Neutrophil (primary cell): ENCODE measurements around the gene HSPA12B.

ENCODE experiments used
- H3K27ac ChIP-seq: fragments of 200-600 bp; sonication (generic); 2 replicates; pipeline ENCODE4 v1.5.1; 2016; ENCODE audit warnings: mild to moderate bottlenecking, moderate library complexity
- H3K27me3 ChIP-seq: fragments of 200-600 bp; sonication (generic); 2 replicates; pipeline ENCODE4 v1.6.0; 2016; ENCODE audit warnings: mild to moderate bottlenecking
- H3K36me3 ChIP-seq: fragments of 200-600 bp; sonication (generic); 2 replicates; pipeline ENCODE4 v1.5.1; 2017
- H3K4me1 ChIP-seq, 2 experiments: fragments of 200-600 bp in 1 of 2; sonication (generic) in 1 of 2; 1 replicate in 1 of 2; 2 replicates in 1 of 2; pipeline versions ENCODE4 v1.5.1 to v1.6.1; 2013 to 2016; ENCODE audit warnings: low read depth in 1 of 2, low read length in 1 of 2, mild to moderate bottlenecking in 1 of 2, moderate library complexity in 1 of 2; ENCODE audit not compliant: control insufficient read depth in 1 of 2, insufficient read depth in 1 of 2
- H3K4me3 ChIP-seq, 2 experiments: fragments of 200-600 bp in 1 of 2; sonication (generic) in 1 of 2; 1 replicate in 1 of 2; 2 replicates in 1 of 2; pipeline ENCODE4 v1.5.1; 2013 to 2016; ENCODE audit warnings: low read depth in 1 of 2, low read length in 1 of 2, mild to moderate bottlenecking in 1 of 2, moderate library complexity in 1 of 2
- H3K9me3 ChIP-seq: fragments of 200-600 bp; sonication (generic); 2 replicates; pipeline ENCODE4 v1.5.1; 2016
- TF ChIP-seq, protein P1 (sequence below): fragments of 200-600 bp; sonication (generic); IDR thresholded peaks from 2 replicates; pipeline ENCODE4 v1.5.1; 2016; ENCODE audit warnings: antibody characterized with exemption

Gene HSPA12B

DNA sequence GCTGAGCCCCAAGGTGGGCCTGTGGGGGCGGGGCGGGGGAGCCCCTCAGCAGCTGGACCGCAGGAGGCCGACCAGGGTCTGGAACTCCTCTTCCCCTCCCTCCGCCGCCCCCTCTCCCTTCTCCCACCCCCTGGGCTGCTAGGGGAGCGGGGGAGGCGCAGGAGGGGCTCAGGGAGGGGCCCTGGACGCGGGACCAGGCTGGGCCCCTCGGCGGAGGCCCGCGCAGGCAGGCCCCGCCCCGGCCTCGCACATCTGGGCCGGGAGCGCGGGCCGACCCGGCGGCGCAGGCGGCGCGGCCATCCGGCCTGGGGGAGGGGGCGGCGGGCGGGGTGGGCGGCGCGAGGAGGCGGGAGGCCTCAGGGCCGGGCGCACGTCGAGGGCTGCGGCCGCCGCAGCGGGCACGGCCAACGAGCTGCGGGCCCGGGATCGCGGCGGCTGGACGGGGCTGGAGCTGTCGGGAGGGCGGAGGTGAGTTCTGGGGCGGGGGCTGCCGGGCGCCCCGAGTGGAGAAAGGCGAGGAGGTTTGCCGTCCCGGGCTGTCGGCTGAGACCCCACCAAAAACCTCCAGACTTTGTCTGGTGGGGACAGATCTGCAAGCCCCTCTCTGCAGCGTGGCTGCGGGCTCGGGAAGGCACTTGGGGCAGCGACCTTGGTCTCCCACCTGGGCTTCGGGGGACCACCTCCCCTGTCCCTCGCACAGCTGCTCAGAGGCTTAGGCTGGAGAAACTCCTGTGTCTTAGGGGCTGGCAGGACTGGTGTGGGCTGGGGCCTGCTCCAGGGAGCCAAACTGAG is at the start of gene HSPA12B:
TSS of gene HSPA12B (plus strand) at position 359 of the 792 bp plus-strand sequence. CDS start 5,990 bp downstream, outside the sequence.
- Histone ChIP-seq H3K36me3 (no peaks in the 10 kb centered on the region), H3K27ac (no peak within 1 kb of the TSS), H3K4me3 (no peak within 1 kb of the TSS), H3K9me3 (no peaks in the 10 kb centered on the region), H3K27me3 (peaks cover 82% of the 10 kb centered on the region), H3K4me1 (no peaks in the 10 kb centered on the region)
- TF ChIP-seq, protein P1, sequence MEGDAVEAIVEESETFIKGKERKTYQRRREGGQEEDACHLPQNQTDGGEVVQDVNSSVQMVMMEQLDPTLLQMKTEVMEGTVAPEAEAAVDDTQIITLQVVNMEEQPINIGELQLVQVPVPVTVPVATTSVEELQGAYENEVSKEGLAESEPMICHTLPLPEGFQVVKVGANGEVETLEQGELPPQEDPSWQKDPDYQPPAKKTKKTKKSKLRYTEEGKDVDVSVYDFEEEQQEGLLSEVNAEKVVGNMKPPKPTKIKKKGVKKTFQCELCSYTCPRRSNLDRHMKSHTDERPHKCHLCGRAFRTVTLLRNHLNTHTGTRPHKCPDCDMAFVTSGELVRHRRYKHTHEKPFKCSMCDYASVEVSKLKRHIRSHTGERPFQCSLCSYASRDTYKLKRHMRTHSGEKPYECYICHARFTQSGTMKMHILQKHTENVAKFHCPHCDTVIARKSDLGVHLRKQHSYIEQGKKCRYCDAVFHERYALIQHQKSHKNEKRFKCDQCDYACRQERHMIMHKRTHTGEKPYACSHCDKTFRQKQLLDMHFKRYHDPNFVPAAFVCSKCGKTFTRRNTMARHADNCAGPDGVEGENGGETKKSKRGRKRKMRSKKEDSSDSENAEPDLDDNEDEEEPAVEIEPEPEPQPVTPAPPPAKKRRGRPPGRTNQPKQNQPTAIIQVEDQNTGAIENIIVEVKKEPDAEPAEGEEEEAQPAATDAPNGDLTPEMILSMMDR = no peak

GRCh38 chr20:3685341-3685740 is 47.1 kb upstream of the HSPA12B start:
- Histone ChIP-seq H3K36me3 (no peaks in the 10 kb centered on the region), H3K9me3 (no peaks in the 10 kb centered on the region), H3K4me1 (peaks cover 0 to 4% of the 10 kb centered on the region in 2 experiments), H3K27ac (no peak overlapping the region), H3K4me3 (no peak overlapping the region), H3K27me3 (peaks cover 77% of the 10 kb centered on the region)
- TF ChIP-seq, protein P1 = no peak

DNA sequence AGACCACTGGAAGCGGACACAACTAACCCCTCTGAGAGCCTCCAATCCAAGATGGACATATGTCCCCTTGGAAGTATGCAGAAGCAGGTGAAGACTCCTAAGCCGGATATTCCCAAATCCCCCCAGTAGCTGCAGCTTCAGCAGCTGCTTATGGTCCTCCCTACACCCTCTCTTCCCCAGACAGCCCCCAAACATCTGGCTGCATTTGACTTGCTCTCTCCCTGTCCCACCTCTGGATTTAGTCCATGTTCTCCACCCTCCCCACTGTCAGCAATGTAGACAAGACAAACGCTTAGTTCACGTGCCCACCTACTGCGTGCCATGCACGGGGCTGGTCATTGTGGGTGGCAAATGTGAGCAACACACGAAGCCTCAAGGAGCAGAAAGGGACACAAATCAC is 46.1 kb upstream of the HSPA12B start:
- TF ChIP-seq, protein P1 = no peak
- no peak overlapping the region for H3K27ac ChIP-seq
- no peaks in the 10 kb centered on the region for H3K36me3 ChIP-seq
- no peak overlapping the region for H3K4me3 ChIP-seq
- H3K4me1 ChIP-seq = peaks cover 0 to 4% of the 10 kb centered on the region in 2 experiments
- H3K9me3 ChIP-seq = no peaks in the 10 kb centered on the region
- peaks cover 66% of the 10 kb centered on the region for H3K27me3 ChIP-seq

DNA sequence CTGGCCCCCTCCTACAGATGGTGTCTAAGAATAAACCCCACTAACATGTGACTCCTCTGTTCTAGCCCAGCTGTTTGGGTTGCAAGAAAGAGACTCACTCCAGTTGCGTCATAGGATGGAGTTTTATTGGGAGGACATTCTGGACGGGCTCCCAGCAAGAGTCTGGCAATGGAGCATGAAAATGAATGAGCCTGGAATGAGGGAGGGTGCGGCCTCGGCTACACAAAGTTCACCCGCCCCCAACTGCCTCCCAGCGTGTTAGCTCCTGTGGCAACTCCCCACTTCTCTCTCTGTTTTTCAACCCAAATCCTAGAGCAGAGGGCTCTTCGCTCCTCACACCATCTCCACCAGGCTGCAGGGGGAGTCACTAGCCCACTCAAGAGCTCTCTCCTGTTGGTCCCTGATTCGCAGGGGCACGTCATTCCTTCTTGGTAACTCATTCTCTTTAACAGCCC is 45.6 kb upstream of the HSPA12B start:
- no peaks in the 10 kb centered on the region for H3K36me3 ChIP-seq
- H3K4me1 ChIP-seq = peaks cover 0 to 3% of the 10 kb centered on the region in 2 experiments
- no peaks in the 10 kb centered on the region for H3K9me3 ChIP-seq
- H3K27ac ChIP-seq = no peak overlapping the region
- H3K27me3 ChIP-seq = peaks cover 62% of the 10 kb centered on the region
- TF ChIP-seq, protein P1 = no peak
- H3K4me3 ChIP-seq = no peak overlapping the region

- Histone ChIP-seq H3K4me1 (no peaks in the 10 kb centered on the region), H3K9me3 (no peaks in the 10 kb centered on the region), H3K4me3 (no peak overlapping the region), H3K36me3 (no peaks in the 10 kb centered on the region), H3K27me3 (peaks cover 54% of the 10 kb centered on the region), H3K27ac (no peak overlapping the region)
- TF ChIP-seq, protein P1 = no peak
These were observed 44.8 kb upstream of the HSPA12B start for GRCh38 chr20:3687655-3688054.
